Ovary (tissue), 9 donors: Measurements from ENCODE around the gene KCNJ8. TPM values are rescaled to one million over a fixed set of nuclear protein-coding genes. Genes with fewer than 3 reads are reported as not detected.

Experiments used
- DNase-seq, 5 donors: peaks; one replicate each; pipeline ENCODE4 v3.0.0-alpha.2; 2019 to 2020
- H3K27ac ChIP-seq, 2 donors: fragments of 200-600 bp; one replicate each; pipeline versions ENCODE4 v1.5.1 to v1.8.0; 2019 to 2022
- H3K27me3 ChIP-seq: fragments of 200-600 bp; one replicate; pipeline ENCODE4 v1.8.0; 2022
- H3K36me3 ChIP-seq: fragments of 200-600 bp; sonication (generic); one replicate; pipeline ENCODE4 v1.5.1; 2019
- H3K4me1 ChIP-seq: one replicate; pipeline ENCODE4 v1.8.1; 2013; ENCODE audit warnings: mild to moderate bottlenecking, moderate library complexity; ENCODE audit not compliant: insufficient read depth
- H3K4me3 ChIP-seq: fragments of 200-600 bp; sonication (generic); one replicate; pipeline ENCODE4 v1.5.1; 2017
- H3K9me3 ChIP-seq, 2 donors: fragments of 200-600 bp in 1 of 2; sonication (generic) in 1 of 2; one replicate each; pipeline versions ENCODE4 v1.5.1 to v1.8.1; 2013 to 2019; ENCODE audit warnings: mild to moderate bottlenecking in 1 of 2, moderate library complexity in 1 of 2
- CTCF ChIP-seq, 3 donors: fragments of 450-650 bp in 2 of 3; fragments of 200-600 bp in 1 of 3; IDR thresholded peaks; one replicate each; pipeline versions ENCODE4 v1.5.1 to v1.8.0; 2016 to 2022; ENCODE audit warnings: antibody characterized with exemption in 3 of 3, mild to moderate bottlenecking in 1 of 3
- EP300 ChIP-seq: sonication (generic); formaldehyde crosslinking; IDR thresholded peaks from one replicate; pipeline ENCODE4 v1.6.1; 2017; ENCODE audit warnings: antibody characterized with exemption
- POLR2A ChIP-seq: fragments of 450-650 bp; IDR thresholded peaks from one replicate; pipeline ENCODE4 v1.6.1; 2017; ENCODE audit warnings: antibody characterized with exemption, mild to moderate bottlenecking, moderate library complexity
- WGBS, 3 donors: extraction: QIAGEN DNeasy Blood & Tissue Kit in 1 of 3; methylation state at CpG; one replicate each; pipeline versions ENCODE4 v1.1.5 to v1.1.7; 2013 to 2017; 5-methylcytosine and 5-hydroxymethylcytosine counted together
- intact Hi-C, 4 donors: fragments of 100-400 bp; cut with DNase I; formaldehyde crosslinking; loops; one replicate each; pipeline versions ENCODE4 v1.11.0 to v1.15.1; 2022 to 2023
- polyA plus RNA-seq, 2 donors: library from polyadenylated mRNA; stranded (reverse); fragments of 200-250 nt in 1 of 2; fragments of 350-450 nt in 1 of 2; fragmentation: Illumina TruSeq in 1 of 2; extraction: RNeasy Lipid Tissue Mini Kit (QIAGEN cat#74804) in 1 of 2; gene quantifications; one replicate each; pipeline ENCODE4 v1.2.3, GENCODE V29; 2013 to 2014
- total RNA-seq, 7 donors: library from RNA; depleted of rRNA in 2 of 7; stranded (reverse); fragments of >200 nt in 2 of 7; fragmentation: NEBNext Ultra II Directional in 3 of 7; extraction: Animal tissue kit (Norgen Biotek cat#: 25700) in 3 of 7; gene quantifications; one replicate each; pipeline versions ENCODE4 v1.1.0 to v1.2.4, GENCODE V29; 2016 to 2023
- donor health status: DM: no; HTN: no; CAD: no; lungs with moderate emphysema.
- donor health status: DM: no; HTN: no; CAD: no.
- donor health status: Bipolar disorder and iron deficiency.
- donor health status: DM: yes; HTN: yes; CAD: no.
- donor health status: DM: no; HTN: no; CAD: no.
- donor health status: DM: yes; HTN: yes; CAD: no.

KCNJ8 gene
- total and polyA plus RNA-seq, 9 donors: 13.0 to 32.5 (median 17.4) TPM

GRCh38 chr12:21763531-21763930 lies 11.0 kb downstream of the KCNJ8 start:
- Histone ChIP-seq H3K4me1 (no peaks in the 10 kb centered on the region), H3K9me3 (no peaks in the 10 kb centered on the region), H3K4me3 (no peak overlapping the region), H3K36me3 (no peaks in the 10 kb centered on the region), H3K27me3 (no peaks in the 10 kb centered on the region), H3K27ac (no peak overlapping the region)
- intact Hi-C loops: loop anchor here in 2 of 4 donors (10.0 kb wide), 2 partner anchors 49 to 181 kb away; partner anchors contain the start of gene ABCC9 (in 1 of the 2)
- no peak for DNase-seq
- 90 to 93% (median 91%) methylated on average over 2 of the region's 2 CpGs for WGBS, 3 donors
- no peak for TF ChIP-seq POLR2A
- no peak for TF ChIP-seq EP300
- no peak for TF ChIP-seq CTCF (IDR thresholded peaks at IDR 0.05)

GRCh38 chr12:21759737-21760136 lies 14.8 kb downstream of the KCNJ8 start:
- DNase-seq: no peak
- no peaks in the 10 kb centered on the region for H3K9me3 ChIP-seq
- no peak for TF ChIP-seq EP300
- no peak for TF ChIP-seq POLR2A
- TF ChIP-seq CTCF (IDR thresholded peaks at IDR 0.05): no peak
- no peaks in the 10 kb centered on the region for H3K4me1 ChIP-seq
- WGBS, 3 donors: 89 to 91% (median 89%) methylated on average over 5 of the region's 5 CpGs
- H3K27me3 ChIP-seq: no peaks in the 10 kb centered on the region
- H3K27ac ChIP-seq: no peak overlapping the region
- no peak overlapping the region for H3K4me3 ChIP-seq
- no peaks in the 10 kb centered on the region for H3K36me3 ChIP-seq
- intact Hi-C loops: loop anchor here in 2 of 4 donors (10.0 kb wide), 2 partner anchors 45 to 185 kb away; partner anchors contain the start of gene ABCC9 (in 1 of the 2)

- H3K27me3 ChIP-seq: no peaks in the 10 kb centered on the region
- H3K9me3 ChIP-seq: no peaks in the 10 kb centered on the region
- H3K4me3 ChIP-seq: no peak overlapping the region
- H3K4me1 ChIP-seq: no peaks in the 10 kb centered on the region
- intact Hi-C loops: no loop called here
- WGBS, 3 donors: 61 to 74% (median 69%) methylated on average over 2 of the region's 2 CpGs
- no peak overlapping the region for H3K27ac ChIP-seq
- no peaks in the 10 kb centered on the region for H3K36me3 ChIP-seq
- no peak for DNase-seq
- no peak for TF ChIP-seq EP300
- TF ChIP-seq CTCF (IDR thresholded peaks at IDR 0.05): no peak
- no peak for TF ChIP-seq POLR2A
Observed at GRCh38 chr12:21757735-21758134, 16.8 kb downstream of the KCNJ8 start.

GRCh38 chr12:21756699-21757098 lies 17.8 kb downstream of the KCNJ8 start:
- Histone ChIP-seq H3K27ac (no peak overlapping the region), H3K27me3 (no peaks in the 10 kb centered on the region), H3K9me3 (no peaks in the 10 kb centered on the region), H3K4me3 (no peak overlapping the region), H3K36me3 (no peaks in the 10 kb centered on the region), H3K4me1 (no peaks in the 10 kb centered on the region)
- DNase-seq: no peak
- TF ChIP-seq CTCF (IDR thresholded peaks at IDR 0.05) (no peak), POLR2A (no peak), EP300 (no peak)
- WGBS, 3 donors: 92 to 95% (median 93%) methylated on average over 4 of the region's 4 CpGs
- intact Hi-C loops: no loop called here
